ENCODE measurements around the gene SWAP70. TPM values are rescaled to one million over a fixed set of nuclear protein-coding genes. Genes with fewer than 3 reads are reported as not detected.
A peak's percentile ranks its signal among the peaks of the same experiment; 100 is the strongest.

Gene SWAP70
- polyA plus RNA-seq, 2 donors: 7.4 TPM

DNA sequence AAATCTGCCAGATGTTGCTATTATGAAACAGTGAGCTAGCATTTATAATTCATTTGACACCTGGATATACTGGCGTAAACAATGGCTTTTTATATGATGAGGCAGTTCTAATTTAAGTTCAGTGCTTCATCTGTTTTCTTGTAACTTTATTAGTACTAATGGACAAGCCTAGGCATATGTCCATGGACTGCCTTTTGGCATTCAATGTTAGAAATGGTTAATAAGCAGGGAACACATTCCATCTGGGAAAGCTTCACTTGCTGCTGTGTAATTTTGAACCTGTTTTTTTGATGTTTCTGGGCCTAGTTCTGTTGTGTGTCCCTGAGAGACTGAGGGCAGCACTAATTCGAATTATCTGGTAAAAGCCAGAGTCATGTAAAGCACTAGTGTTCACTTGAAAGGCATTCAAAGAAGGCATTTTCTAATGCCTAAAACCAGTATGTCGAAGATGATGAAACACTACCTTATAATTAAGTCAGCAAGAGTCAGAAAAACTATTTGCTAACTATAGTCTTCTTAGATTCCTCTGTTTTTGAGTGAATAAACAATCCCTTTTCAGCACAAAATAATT lies 138.5 kb downstream of the SWAP70 start:
- Histone ChIP-seq H3K36me3 (ENCODE audit: control insufficient read depth in 2 of 2, insufficient read depth in 2 of 2, low read length in 1 of 2) (peaks cover 3 to 8% of the 10 kb centered on the region in 2 donors), H3K4me3 (ENCODE audit: low read depth in 1 of 2, low read length in 2 of 2) (no peak overlapping the region), H3K9me3 (ENCODE audit: control insufficient read depth in 2 of 2, insufficient read depth in 1 of 2, low read depth in 1 of 2, low read length in 1 of 2) (no peaks in the 10 kb centered on the region), H3K4me1 (ENCODE audit: control insufficient read depth in 2 of 2, insufficient read depth in 2 of 2, low read length in 1 of 2) (peaks cover 0 to 3% of the 10 kb centered on the region in 2 donors), H3K27ac (ENCODE audit: low read depth in 2 of 2, low read length in 1 of 2) (peak overlapping the region in 1 of 2 donors; percentile 3), H3K27me3 (ENCODE audit: control insufficient read depth in 1 of 2, insufficient read depth in 2 of 2, low read length in 2 of 2) (no peaks in the 10 kb centered on the region)
- 37 to 47% methylated on average over 3 of the region's 3 CpGs for WGBS, 2 donors

Other genes starting within 250 kb of the SWAP70 start
- 10 to 100 TPM in 1 of 2 donors, 1 to 10 TPM in 1; 9.9 to 12.3 TPM for gene ZNF143, start 203.1 kb upstream of the SWAP70 start, polyA plus RNA-seq
- gene WEE1, start 90.4 kb upstream of the SWAP70 start, polyA plus RNA-seq: 10 to 100 TPM; 16.2 to 18.3 TPM

Measured in esophagus (tissue), 2 donors.